IMR-90 (cell line): ENCODE results near the gene KLHL8. TPM values are rescaled to one million over a fixed set of nuclear protein-coding genes. Genes with fewer than 3 reads are reported as not detected.

Experiments
- ATAC-seq: fragments of 200-7000 bp; cut with Tn5 transposase; 2 replicates; pipeline ENCODE4 v1.9.1; 2020; ENCODE audit warnings: low read depth, mild to moderate bottlenecking, moderate library complexity
- BruUV-seq: library from RNA; stranded (reverse); fragments of 400-500 nt; replicated peaks from 2 replicates; lab custom pipeline; 2021; lab: Mats Ljungman, UMichigan
- CTCF ChIA-PET: fragments of 300-600 bp; formaldehyde crosslinking; extraction: SDS; loops from one replicate; lab custom pipeline; 2021; ENCODE audit warnings: antibody characterized with exemption; lab: Yijun Ruan, JAX
- POLR2A ChIA-PET: fragments of 300-600 bp; sonication (Branson Sonifier 250); formaldehyde crosslinking; loops from one replicate; lab custom pipeline; 2022; ENCODE audit warnings: antibody characterized with exemption; ENCODE audit not compliant: unreplicated experiment; lab: Charles Lee
- DNase-seq: peaks from one replicate; pipeline ENCODE4 v3.0.0; 2013
- H2AFZ ChIP-seq: replicated peaks from 2 replicates; pipeline ENCODE3; 2013; ENCODE audit warnings: low read length, mild to moderate bottlenecking; ENCODE audit not compliant: poor library complexity
- H2AK5ac ChIP-seq: 2 replicates; pipeline ENCODE4 v1.6.1; 2013; ENCODE audit warnings: low read depth, low read length, inconsistent platforms
- H2AK9ac ChIP-seq: replicated peaks from 2 replicates; pipeline ENCODE3; 2013; ENCODE audit warnings: mild to moderate bottlenecking, low read depth, low read length, moderate library complexity; ENCODE audit not compliant: poor library complexity
- H2BK120ac ChIP-seq: 2 replicates; pipeline ENCODE4 v1.6.1; 2013; ENCODE audit warnings: low read depth, low read length, inconsistent platforms
- H2BK15ac ChIP-seq: 3 replicates; pipeline ENCODE4 v1.6.1; 2013; ENCODE audit warnings: low read depth, low read length, inconsistent platforms
- H2BK20ac ChIP-seq: 2 replicates; pipeline ENCODE4 v1.6.1; 2013; ENCODE audit warnings: low read depth, mild to moderate bottlenecking, inconsistent platforms, low read length, moderate library complexity
- H2BK5ac ChIP-seq: 2 replicates; pipeline ENCODE4 v1.6.1; 2013; ENCODE audit warnings: mild to moderate bottlenecking, low read depth, low read length, inconsistent platforms; ENCODE audit not compliant: poor library complexity, severe bottlenecking
- H3K14ac ChIP-seq: replicated peaks from 2 replicates; pipeline ENCODE4 v1.6.1; 2013; ENCODE audit warnings: low read depth, low read length, inconsistent platforms
- H3K18ac ChIP-seq: 2 replicates; pipeline ENCODE4 v1.6.1; 2013; ENCODE audit warnings: low read depth, low read length, control low read depth
- H3K23ac ChIP-seq: 2 replicates; pipeline ENCODE4 v1.6.1; 2013; ENCODE audit warnings: low read depth, low read length, inconsistent platforms
- H3K27ac ChIP-seq: 2 replicates; pipeline ENCODE4 v1.5.1; 2013; ENCODE audit warnings: mild to moderate bottlenecking, control low read depth, low read length; ENCODE audit not compliant: insufficient read depth
- H3K27me3 ChIP-seq: 2 replicates; pipeline ENCODE4 v1.6.1; 2013; ENCODE audit warnings: low read length; ENCODE audit not compliant: control insufficient read depth, insufficient read depth
- H3K36me3 ChIP-seq: 2 replicates; pipeline ENCODE4 v1.6.1; 2013; ENCODE audit warnings: low read length, mixed read lengths; ENCODE audit not compliant: control insufficient read depth, insufficient read depth
- H3K4ac ChIP-seq: 2 replicates; pipeline ENCODE4 v1.6.1; 2013; ENCODE audit warnings: low read depth, low read length, inconsistent platforms
- H3K4me1 ChIP-seq: 2 replicates; pipeline ENCODE4 v1.6.1; 2013; ENCODE audit warnings: low read length, mixed read lengths; ENCODE audit not compliant: control insufficient read depth, insufficient read depth
- H3K4me2 ChIP-seq: 2 replicates; pipeline ENCODE4 v1.6.1; 2013; ENCODE audit warnings: low read depth, mild to moderate bottlenecking, control low read depth, low read length, moderate library complexity
- H3K4me3 ChIP-seq: 2 replicates; pipeline ENCODE4 v1.5.1; 2013; ENCODE audit warnings: low read depth, mild to moderate bottlenecking, control low read depth, low read length, moderate library complexity; ENCODE audit not compliant: insufficient read depth
- H3K56ac ChIP-seq: 2 replicates; pipeline ENCODE4 v1.6.1; 2013; ENCODE audit warnings: low read length, inconsistent platforms; ENCODE audit not compliant: insufficient read depth; ENCODE audit errors: extremely low read depth
- H3K79me1 ChIP-seq, 2 experiments: 2 replicates each; pipeline ENCODE4 v1.6.1; 2013; ENCODE audit warnings: low read length in 2 of 2, inconsistent platforms in 1 of 2, low read depth in 1 of 2
- H3K9ac ChIP-seq: 2 replicates; pipeline ENCODE4 v1.6.1; 2013; ENCODE audit warnings: low read depth, low read length, control low read depth
- H3K9me1 ChIP-seq: 2 replicates; pipeline ENCODE4 v1.6.1; 2013; ENCODE audit warnings: low read length, inconsistent platforms; ENCODE audit not compliant: insufficient read depth
- H3K9me3 ChIP-seq: 2 replicates; pipeline ENCODE4 v1.6.1; 2013; ENCODE audit warnings: low read length; ENCODE audit not compliant: control insufficient read depth, insufficient read depth
- H4K20me1 ChIP-seq: 2 replicates; pipeline ENCODE4 v1.6.1; 2013; ENCODE audit warnings: low read length, inconsistent platforms; ENCODE audit not compliant: insufficient read depth
- H4K5ac ChIP-seq: 2 replicates; pipeline ENCODE4 v1.6.1; 2013; ENCODE audit warnings: mild to moderate bottlenecking, low read depth, low read length, control low read depth
- H4K8ac ChIP-seq, 2 experiments: 2 replicates each; pipeline ENCODE4 v1.6.1; 2013; ENCODE audit warnings: low read depth in 2 of 2, low read length in 2 of 2, control low read depth in 1 of 2, inconsistent platforms in 1 of 2
- H4K91ac ChIP-seq: 2 replicates; pipeline ENCODE4 v1.6.1; 2013; ENCODE audit warnings: low read depth, low read length, inconsistent platforms; ENCODE audit not compliant: insufficient read depth
- BHLHE40 ChIP-seq: fragments of 150-350 bp; IDR thresholded peaks from 2 replicates; pipeline ENCODE4 v1.6.1; 2016; ENCODE audit warnings: mild to moderate bottlenecking, low read depth, low read length
- CEBPB ChIP-seq: IDR thresholded peaks from 2 replicates; pipeline ENCODE4 v1.6.1; 2012; ENCODE audit warnings: low read depth, low read length, improper control_type of control experiment
- CHD1 ChIP-seq: IDR thresholded peaks from 2 replicates; pipeline ENCODE4 v1.6.1; 2012; ENCODE audit warnings: low read depth, low read length, improper control_type of control experiment
- CTCF ChIP-seq: conservative IDR thresholded peaks from 2 replicates; pipeline ENCODE4 v1.5.1; 2012; ENCODE audit warnings: mild to moderate bottlenecking, low read depth, low read length, improper control_type of control experiment
- FOS ChIP-seq: fragments of 150-350 bp; IDR thresholded peaks from 2 replicates; pipeline ENCODE4 v1.6.1; 2016; ENCODE audit warnings: low read depth, low read length
- MAFK ChIP-seq: IDR thresholded peaks from 2 replicates; pipeline ENCODE4 v1.6.1; 2012; ENCODE audit warnings: low read depth, low read length, improper control_type of control experiment
- MAZ ChIP-seq: IDR thresholded peaks from 2 replicates; pipeline ENCODE4 v1.6.1; 2012; ENCODE audit warnings: low read depth, mild to moderate bottlenecking, low read length, improper control_type of control experiment, moderate library complexity, borderline replicate concordance
- MXI1 ChIP-seq: IDR thresholded peaks from 2 replicates; pipeline ENCODE4 v1.6.1; 2012; ENCODE audit warnings: low read depth, mild to moderate bottlenecking, low read length, moderate library complexity, borderline replicate concordance
- NFE2L2 ChIP-seq: fragments of 150-350 bp; IDR thresholded peaks from 2 replicates; pipeline ENCODE4 v1.6.1; 2016; ENCODE audit warnings: low read depth, mild to moderate bottlenecking, low read length
- POLR2A ChIP-seq: IDR thresholded peaks from 2 replicates; pipeline ENCODE4 v1.6.1; 2012; ENCODE audit warnings: mild to moderate bottlenecking, low read depth, low read length
- RAD21 ChIP-seq: IDR thresholded peaks from 2 replicates; pipeline ENCODE4 v1.6.1; 2012; ENCODE audit warnings: low read length, improper control_type of control experiment
- RCOR1 ChIP-seq: IDR thresholded peaks from 2 replicates; pipeline ENCODE4 v1.6.1; 2012; ENCODE audit warnings: mild to moderate bottlenecking, low read length, improper control_type of control experiment; ENCODE audit not compliant: insufficient replicate concordance
- RFX5 ChIP-seq: IDR thresholded peaks from 2 replicates; pipeline ENCODE4 v1.8.0; 2012; ENCODE audit warnings: low read depth, mild to moderate bottlenecking, low read length, moderate library complexity
- SMC3 ChIP-seq: fragments of 150-350 bp; IDR thresholded peaks from 2 replicates; pipeline ENCODE4 v1.6.1; 2016; ENCODE audit warnings: low read depth, mild to moderate bottlenecking, antibody characterized with exemption, low read length, moderate library complexity
- WGBS, 2 experiments: methylation state at CpG; one replicate each; pipeline versions ENCODE4 v1.1.5 to v1.1.7; 2013; ENCODE audit warnings: missing lambda C conversion rate in 2 of 2; ENCODE audit not compliant: insufficient read length in 1 of 2; ENCODE audit errors: extremely low coverage in 2 of 2; 5-methylcytosine and 5-hydroxymethylcytosine counted together
- dilution Hi-C: fragments of 300-500 bp; cut with HindIII; formaldehyde crosslinking; loops from one replicate; pipeline ENCODE4 v1.14.3; 2018; ENCODE audit warnings: low sequenced_read_pairs; ENCODE audit not compliant: unreplicated experiment
- in situ Hi-C: fragments of 300-500 bp; cut with MboI; formaldehyde crosslinking; loops from 3 replicates; pipeline ENCODE4 v1.14.3; 2019; ENCODE audit warnings: low sequenced_read_pairs, inconsistent platforms, mixed read lengths
- intact Hi-C: fragments of 100-400 bp; cut with micrococcal nuclease; formaldehyde crosslinking; loops from 2 replicates; pipeline ENCODE4 v1.10.0; 2022
- polyA plus RNA-seq, 3 experiments: library from polyadenylated mRNA; depleted of rRNA; stranded (reverse); fragments of >200 nt; gene quantifications; 2 replicates each; pipeline ENCODE4 v1.2.3, GENCODE V29; 2012; ENCODE audit warnings: low replicate concordance in 1 of 3
- total RNA-seq: library from RNA; depleted of rRNA; stranded (reverse); fragments of >200 nt; gene quantifications from 2 replicates; pipeline ENCODE4 v1.2.3, GENCODE V29; 2012
- TF ChIP-seq, protein P1 (sequence below): fragments of 150-350 bp; IDR thresholded peaks from 2 replicates; pipeline ENCODE4 v1.6.1; 2016; ENCODE audit warnings: low read depth, mild to moderate bottlenecking, low read length, moderate library complexity, borderline replicate concordance
- TF ChIP-seq, protein P2 (sequence below): fragments of 150-350 bp; IDR thresholded peaks from 2 replicates; pipeline ENCODE4 v1.6.1; 2017; ENCODE audit warnings: mild to moderate bottlenecking, antibody characterized with exemption, low read length, low read depth

KLHL8 gene
- total and polyA plus RNA-seq, 2 of the 4 experiments (the other 2 are of a cell fraction): 3.1 to 9.5 TPM

DNA sequence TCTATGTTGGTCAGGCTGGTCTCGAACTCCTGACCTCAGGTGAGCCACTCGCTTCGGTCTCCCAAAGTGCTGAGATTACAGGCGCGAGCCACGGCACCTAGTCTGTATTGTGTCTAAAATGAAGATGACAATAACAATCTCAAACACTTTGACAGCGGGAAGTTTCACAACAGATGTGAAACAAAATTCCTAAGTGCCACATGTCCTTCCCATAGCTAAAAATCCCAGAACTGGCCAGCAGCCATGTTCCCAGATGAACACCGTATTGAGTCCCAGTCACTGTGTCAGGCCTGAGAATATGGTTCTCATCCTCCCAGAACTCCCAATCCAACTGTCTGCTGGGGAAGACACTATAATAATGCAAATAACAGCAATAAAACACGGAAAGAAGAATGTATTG lies 16.4 kb upstream of the KLHL8 start:
- Histone ChIP-seq H3K4me2 (no peak overlapping the region), H2AK5ac (no peak overlapping the region), H3K9me3 (no peaks in the 10 kb centered on the region), H3K4me3 (no peak overlapping the region), H4K5ac (no peak overlapping the region), H3K23ac (no peak overlapping the region), H3K4ac (no peak overlapping the region), H3K9ac (no peak overlapping the region), H3K18ac (no peak overlapping the region), H2BK5ac (no peak overlapping the region), H2BK20ac (no peak overlapping the region; the same call in 1 of the 2 replicates), H2BK15ac (0 out of 3 replicates have a peak overlapping the region, but pooled peaks have one; percentile 48), H2AK9ac (no peak overlapping the region), H3K36me3 (no peaks in the 10 kb centered on the region), H3K14ac (no peak overlapping the region), H3K9me1 (peaks cover 2% of the 10 kb centered on the region; the same call in 1 of the 2 replicates), H4K8ac (no peak overlapping the region; a peak in 1 of 4 replicates), H3K4me1 (peaks cover 6% of the 10 kb centered on the region), H4K20me1 (no peaks in the 10 kb centered on the region), H3K27ac (no peak overlapping the region), H2AFZ (peak overlapping the region; percentile 46), H3K79me1 (no peaks in the 10 kb centered on the region), H4K91ac (no peak overlapping the region), H3K27me3 (no peaks in the 10 kb centered on the region), H3K56ac (no peak overlapping the region), H2BK120ac (no peak overlapping the region; the same call in 1 of the 2 replicates)
- intact Hi-C loops (loop anchor here (5.0 kb wide), 1 partner anchor 740 kb away; no protein-coding TSS in a partner anchor), in situ Hi-C loops (loop anchor here (25.0 kb wide), 1 partner anchor 725 kb away; no protein-coding TSS in a partner anchor), dilution Hi-C loops (no loop called here)
- ATAC-seq (no peak), DNase-seq (no peak)
- POLR2A ChIA-PET: no interaction called here
- TF ChIP-seq SMC3 (no peak), MXI1 (no peak), FOS (no peak), CEBPB (no peak), MAZ (no peak), RCOR1 (no peak), MAFK (no peak), CTCF (no peak), NFE2L2 (no peak), RAD21 (no peak), BHLHE40 (no peak), RFX5 (no peak), CHD1 (no peak), POLR2A (no peak)
- TF ChIP-seq, protein P1, sequence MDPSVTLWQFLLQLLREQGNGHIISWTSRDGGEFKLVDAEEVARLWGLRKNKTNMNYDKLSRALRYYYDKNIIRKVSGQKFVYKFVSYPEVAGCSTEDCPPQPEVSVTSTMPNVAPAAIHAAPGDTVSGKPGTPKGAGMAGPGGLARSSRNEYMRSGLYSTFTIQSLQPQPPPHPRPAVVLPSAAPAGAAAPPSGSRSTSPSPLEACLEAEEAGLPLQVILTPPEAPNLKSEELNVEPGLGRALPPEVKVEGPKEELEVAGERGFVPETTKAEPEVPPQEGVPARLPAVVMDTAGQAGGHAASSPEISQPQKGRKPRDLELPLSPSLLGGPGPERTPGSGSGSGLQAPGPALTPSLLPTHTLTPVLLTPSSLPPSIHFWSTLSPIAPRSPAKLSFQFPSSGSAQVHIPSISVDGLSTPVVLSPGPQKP: no peak
- TF ChIP-seq, protein P2, sequence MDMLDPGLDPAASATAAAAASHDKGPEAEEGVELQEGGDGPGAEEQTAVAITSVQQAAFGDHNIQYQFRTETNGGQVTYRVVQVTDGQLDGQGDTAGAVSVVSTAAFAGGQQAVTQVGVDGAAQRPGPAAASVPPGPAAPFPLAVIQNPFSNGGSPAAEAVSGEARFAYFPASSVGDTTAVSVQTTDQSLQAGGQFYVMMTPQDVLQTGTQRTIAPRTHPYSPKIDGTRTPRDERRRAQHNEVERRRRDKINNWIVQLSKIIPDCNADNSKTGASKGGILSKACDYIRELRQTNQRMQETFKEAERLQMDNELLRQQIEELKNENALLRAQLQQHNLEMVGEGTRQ: no peak
- BruUV-seq: no TSS peak
- CTCF ChIA-PET: interaction anchor here (1.2 kb wide), 1 partner anchor 13 kb away, joined by 3 read pairs; no protein-coding TSS in a partner anchor
- no CpG with 5 or more reads among the region's 9 CpGs for WGBS, 2 experiments
